ENCODE measurements around the gene MYBPH. TPM values are rescaled to one million over a fixed set of nuclear protein-coding genes. Genes with fewer than 3 reads are reported as not detected.

Gene MYBPH
- total and polyA plus RNA-seq, 10 of the 15 experiments (the other 5 are each of a cell fraction or from before 2014, with no cell fraction given), result 0.06 to 0.10 TPM; not detected in 8

- TF ChIP-seq NFYB (IDR thresholded peaks at IDR 0.05; ENCODE audit: insufficient read depth, low read depth, low read length) (no peak), ESRRA (IDR thresholded peaks at IDR 0.05; ENCODE audit: low read length) (no peak), NR2F1 (conservative IDR thresholded peaks at IDR 0.05) (0 out of 2 replicates have a peak, but pooled peaks have one; percentile 27), IKZF1 (conservative IDR thresholded peaks at IDR 0.05) (peak; percentile 56), NBN (IDR thresholded peaks at IDR 0.05) (0 out of 2 replicates have a peak, but pooled peaks have one; percentile 45), CUX1 (IDR thresholded peaks at IDR 0.05; ENCODE audit: insufficient replicate concordance, low read depth, low read length) (peak; percentile 86), IRF4 (IDR thresholded peaks at IDR 0.05; ENCODE audit: low read depth, low read length) (peak; percentile 72; the same call in 1 of the 2 replicates), BCL11A (IDR thresholded peaks at IDR 0.05; ENCODE audit: low read depth, low read length) (peak; percentile 63; the same call in 1 of the 2 replicates)
Observed at GRCh38 chr1:203173566-203173965, 2.1 kb downstream of the MYBPH start (continued).
